Smooth muscle cell (in vitro differentiated cells): Measurements from ENCODE around the gene ZNF273. TPM values are rescaled to one million over a fixed set of nuclear protein-coding genes. Genes with fewer than 3 reads are reported as not detected.
"Not testable (repeated sequence)": the region's sequence is repeated elsewhere in the genome, so short reads cannot be mapped to it uniquely, and the experiment has no call there.

Experiments used
- DNase-seq: peaks from one replicate; lab custom pipeline; 2025; ENCODE audit not compliant: unreplicated experiment; lab: John Stamatoyannopoulos, UW
- H2AFZ ChIP-seq: fragments of 200-600 bp; sonication (generic); 2 replicates; pipeline ENCODE4 v1.6.0; 2016; ENCODE audit warnings: antibody characterized with exemption, low read depth, mild to moderate bottlenecking
- H3F3A ChIP-seq: fragments of 200-600 bp; sonication (generic); 2 replicates; pipeline ENCODE4 v1.6.0; 2017; ENCODE audit warnings: antibody characterized with exemption, low read depth
- H3K27ac ChIP-seq: fragments of 200-600 bp; sonication (generic); 2 replicates; pipeline ENCODE4 v1.5.1; 2016; ENCODE audit warnings: low read depth, mild to moderate bottlenecking
- H3K27me3 ChIP-seq: fragments of 200-600 bp; sonication (generic); 2 replicates; pipeline ENCODE4 v1.6.1; 2016; ENCODE audit warnings: low read depth, mild to moderate bottlenecking
- H3K36me3 ChIP-seq: fragments of 200-600 bp; sonication (generic); 2 replicates; pipeline ENCODE4 v1.5.1; 2016; ENCODE audit warnings: low read depth
- H3K4me1 ChIP-seq: fragments of 200-600 bp; sonication (generic); 2 replicates; pipeline ENCODE4 v1.5.1; 2016; ENCODE audit warnings: low read depth
- H3K4me2 ChIP-seq: fragments of 200-600 bp; sonication (generic); 2 replicates; pipeline ENCODE4 v1.6.0; 2016; ENCODE audit warnings: mild to moderate bottlenecking
- H3K4me3 ChIP-seq: fragments of 200-600 bp; sonication (generic); 2 replicates; pipeline ENCODE4 v1.5.1; 2016; ENCODE audit warnings: mild to moderate bottlenecking
- H3K79me2 ChIP-seq: fragments of 200-600 bp; sonication (generic); 2 replicates; pipeline ENCODE4 v1.6.0; 2016; ENCODE audit warnings: low read depth, mild to moderate bottlenecking
- H3K9ac ChIP-seq: fragments of 200-600 bp; sonication (generic); 2 replicates; pipeline ENCODE4 v1.6.0; 2016; ENCODE audit warnings: low read depth
- H3K9me3 ChIP-seq: fragments of 200-600 bp; sonication (generic); replicated peaks from 2 replicates; pipeline ENCODE4 v1.5.1; 2016; ENCODE audit warnings: low read depth
- H4K20me1 ChIP-seq: fragments of 200-600 bp; sonication (generic); 2 replicates; pipeline ENCODE4 v1.6.0; 2016; ENCODE audit warnings: low read depth
- CTCF ChIP-seq: fragments of 200-600 bp; sonication (generic); IDR thresholded peaks from 2 replicates; pipeline ENCODE4 v1.5.1; 2017; ENCODE audit warnings: borderline replicate concordance, mild to moderate bottlenecking, antibody characterized with exemption; ENCODE audit not compliant: insufficient read depth, poor library complexity, severe bottlenecking
- WGBS: methylation state at CpG from one replicate; pipeline ENCODE4 v1.1.7; 2016; ENCODE audit warnings: low lambda C conversion rate; 5-methylcytosine and 5-hydroxymethylcytosine counted together
- polyA plus RNA-seq: library from polyadenylated mRNA; unstranded; fragments of >200 nt; fragmentation: Nextera tagmentation; extraction: Ambion mirVana; gene quantifications from 2 replicates; pipeline ENCODE4 v1.2.1, GENCODE V29; 2016
- total RNA-seq: library from RNA; depleted of rRNA; stranded (reverse); fragments of >200 nt; gene quantifications from 2 replicates; pipeline ENCODE4 v1.2.3, GENCODE V29; 2014

The ZNF273 gene
- total and polyA plus RNA-seq, 2 experiments from 2014 or later: 2.0 to 4.4 TPM

GRCh38 chr7:64928252-64929187, 25.4 kb downstream of the ZNF273 start:
- not testable (repeated sequence) for H3K27me3 ChIP-seq, DNase-seq, H3K4me1 ChIP-seq, H3K4me2 ChIP-seq, H3K27ac ChIP-seq, H4K20me1 ChIP-seq, H3F3A ChIP-seq, H3K9ac ChIP-seq, H3K79me2 ChIP-seq, H3K4me3 ChIP-seq, H2AFZ ChIP-seq
- 98% methylated on average over 4 of the region's 4 CpGs for WGBS
- Histone ChIP-seq H3K36me3 (peaks cover 36% of the 10 kb centered on the region), H3K9me3 (peaks cover 38% of the 10 kb centered on the region)

GRCh38 chr7:64934478-64934877, 31.4 kb downstream of the ZNF273 start:
- no peak for TF ChIP-seq CTCF
- no peak for DNase-seq
- H3K36me3 ChIP-seq: peaks cover under 1% of the 10 kb centered on the region
- no peak overlapping the region for H3K27ac ChIP-seq
- no peak overlapping the region for H3K4me2 ChIP-seq
- H3K9me3 ChIP-seq: peaks cover under 1% of the 10 kb centered on the region
- H3K4me3 ChIP-seq: no peak overlapping the region
- H3K4me1 ChIP-seq: no peaks in the 10 kb centered on the region
- H3K79me2 ChIP-seq: no peaks in the 10 kb centered on the region
- 100% methylated on average over 1 of the region's 1 CpG for WGBS
- no peak overlapping the region for H2AFZ ChIP-seq
- no peaks in the 10 kb centered on the region for H3K27me3 ChIP-seq
- H3F3A ChIP-seq: no peaks in the 10 kb centered on the region
- no peak overlapping the region for H3K9ac ChIP-seq
- no peaks in the 10 kb centered on the region for H4K20me1 ChIP-seq

GRCh38 chr7:64938540-64938939, 35.5 kb downstream of the ZNF273 start:
- Histone ChIP-seq H3K4me2 (no peak overlapping the region), H3K9me3 (no peaks in the 10 kb centered on the region), H3K79me2 (no peaks in the 10 kb centered on the region), H3K27me3 (no peaks in the 10 kb centered on the region), H3K4me1 (no peaks in the 10 kb centered on the region), H3K36me3 (no peaks in the 10 kb centered on the region), H3K4me3 (no peak overlapping the region), H2AFZ (no peak overlapping the region), H3K27ac (no peak overlapping the region), H3F3A (no peaks in the 10 kb centered on the region), H3K9ac (no peak overlapping the region), H4K20me1 (no peaks in the 10 kb centered on the region)
- 95% methylated on average over 1 of the region's 1 CpG for WGBS
- DNase-seq: no peak
- no peak for TF ChIP-seq CTCF

- H3K4me3 ChIP-seq, H3K36me3 ChIP-seq, H3K9me3 ChIP-seq, DNase-seq, H3K9ac ChIP-seq, H3K27ac ChIP-seq, H2AFZ ChIP-seq, H4K20me1 ChIP-seq, H3K27me3 ChIP-seq, H3F3A ChIP-seq, H3K4me1 ChIP-seq, H3K4me2 ChIP-seq, H3K79me2 ChIP-seq: not testable (repeated sequence)
- 95% methylated on average over 6 of the region's 6 CpGs for WGBS
Measured at GRCh38 chr7:64940021-64940420, 36.9 kb downstream of the ZNF273 start.

GRCh38 chr7:64944667-64945502, 41.8 kb downstream of the ZNF273 start:
- 79% methylated on average over 5 of the region's 5 CpGs for WGBS

More at GRCh38 chr7:64944667-64945502, 41.8 kb downstream of the ZNF273 start:
- H3K36me3 ChIP-seq, H3K4me3 ChIP-seq, H3K79me2 ChIP-seq, H2AFZ ChIP-seq, DNase-seq, H3F3A ChIP-seq, H3K4me2 ChIP-seq, H4K20me1 ChIP-seq, H3K4me1 ChIP-seq, H3K27ac ChIP-seq, H3K9ac ChIP-seq, H3K9me3 ChIP-seq: not testable (repeated sequence)
- H3K27me3 ChIP-seq: peaks cover 36% of the 10 kb centered on the region
